Hepatocyte (in vitro differentiated cells): ENCODE results near the gene ABHD17A.

Experiments used
- EZH2 ChIP-seq: fragments of 200-600 bp; sonication (generic); IDR thresholded peaks from 2 replicates; pipeline ENCODE4 v1.6.1; 2016; ENCODE audit warnings: antibody characterized with exemption, mild to moderate bottlenecking, borderline replicate concordance
- EZH2phosphoT487 ChIP-seq: fragments of 200-600 bp; sonication (generic); IDR thresholded peaks from one replicate; pipeline ENCODE4 v1.6.1; 2018; ENCODE audit warnings: antibody characterized with exemption, mild to moderate bottlenecking, low read depth, moderate library complexity; ENCODE audit not compliant: unreplicated experiment, severe bottlenecking
- TF ChIP-seq, protein P1 (sequence below): fragments of 200-600 bp; sonication (generic); IDR thresholded peaks from 2 replicates; pipeline ENCODE4 v1.5.1; 2016; ENCODE audit warnings: antibody characterized with exemption, mild to moderate bottlenecking; ENCODE audit not compliant: poor library complexity

DNA sequence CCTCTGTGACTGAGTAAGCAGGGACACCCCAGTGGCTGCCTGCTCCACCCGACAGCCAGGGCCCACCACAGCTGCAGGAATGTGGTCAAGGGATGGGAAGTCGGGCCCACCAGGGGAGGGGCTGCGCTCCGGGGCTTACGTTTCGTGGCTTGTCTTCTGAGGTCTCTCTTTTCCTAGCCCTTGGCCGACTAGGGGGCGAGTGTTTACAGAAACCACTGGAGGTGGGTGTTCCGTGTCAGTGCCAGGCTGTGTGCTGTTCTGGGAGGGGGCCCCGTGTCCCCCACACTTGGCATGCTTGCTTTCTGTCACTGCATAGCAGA lies 24.4 kb upstream of the ABHD17A start:
- TF ChIP-seq, protein P1, sequence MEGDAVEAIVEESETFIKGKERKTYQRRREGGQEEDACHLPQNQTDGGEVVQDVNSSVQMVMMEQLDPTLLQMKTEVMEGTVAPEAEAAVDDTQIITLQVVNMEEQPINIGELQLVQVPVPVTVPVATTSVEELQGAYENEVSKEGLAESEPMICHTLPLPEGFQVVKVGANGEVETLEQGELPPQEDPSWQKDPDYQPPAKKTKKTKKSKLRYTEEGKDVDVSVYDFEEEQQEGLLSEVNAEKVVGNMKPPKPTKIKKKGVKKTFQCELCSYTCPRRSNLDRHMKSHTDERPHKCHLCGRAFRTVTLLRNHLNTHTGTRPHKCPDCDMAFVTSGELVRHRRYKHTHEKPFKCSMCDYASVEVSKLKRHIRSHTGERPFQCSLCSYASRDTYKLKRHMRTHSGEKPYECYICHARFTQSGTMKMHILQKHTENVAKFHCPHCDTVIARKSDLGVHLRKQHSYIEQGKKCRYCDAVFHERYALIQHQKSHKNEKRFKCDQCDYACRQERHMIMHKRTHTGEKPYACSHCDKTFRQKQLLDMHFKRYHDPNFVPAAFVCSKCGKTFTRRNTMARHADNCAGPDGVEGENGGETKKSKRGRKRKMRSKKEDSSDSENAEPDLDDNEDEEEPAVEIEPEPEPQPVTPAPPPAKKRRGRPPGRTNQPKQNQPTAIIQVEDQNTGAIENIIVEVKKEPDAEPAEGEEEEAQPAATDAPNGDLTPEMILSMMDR, result no peak
- TF ChIP-seq EZH2phosphoT487 (no peak), EZH2 (no peak)
